Mesothelial cell of epicardium (in vitro differentiated cells): ENCODE measurements around the gene EPHB3. TPM values are rescaled to one million over a fixed set of nuclear protein-coding genes. Genes with fewer than 3 reads are reported as not detected.

ENCODE experiments used
- DNase-seq, 2 experiments: peaks; one replicate each; pipeline ENCODE4 v3.0.0; 2021; ENCODE audit warnings: low spot score in 2 of 2; ENCODE audit not compliant: unreplicated experiment in 2 of 2
- H3K27ac Mint-ChIP-seq: 2 replicates; pipeline ENCODE4 v1.8.0; 2021; ENCODE audit warnings: mixed read lengths
- H3K27me3 Mint-ChIP-seq: 2 replicates; pipeline ENCODE4 v1.8.0; 2021; ENCODE audit warnings: low read depth, mixed read lengths
- H3K36me3 Mint-ChIP-seq: 2 replicates; pipeline ENCODE4 v1.8.0; 2021; ENCODE audit warnings: mixed read lengths
- H3K4me1 Mint-ChIP-seq: 2 replicates; pipeline ENCODE4 v1.8.0; 2021; ENCODE audit warnings: mixed read lengths
- H3K4me3 Mint-ChIP-seq: 2 replicates; pipeline ENCODE4 v1.8.0; 2021; ENCODE audit warnings: mild to moderate bottlenecking, moderate library complexity, mixed read lengths
- H3K9me3 Mint-ChIP-seq: 2 replicates; pipeline ENCODE4 v1.8.0; 2021; ENCODE audit warnings: mixed read lengths
- total RNA-seq: library from RNA; stranded (reverse); gene quantifications from 3 replicates; pipeline ENCODE4 v1.2.1, GENCODE V29; 2021
- TF ChIP-seq, protein P1 (sequence below): fragments of 200-600 bp; sonication (generic); IDR thresholded peaks from one replicate; pipeline ENCODE4 v1.5.0; 2021; ENCODE audit warnings: antibody characterized with exemption; ENCODE audit not compliant: unreplicated experiment

Gene EPHB3
- total RNA-seq, 1 donor from 2014 or later: 115 TPM

GRCh38 chr3:184592371-184593219 is 31.0 kb downstream of the EPHB3 start:
- DNase-seq: peak in 1 of 2 experiments; percentile 63
- Mint-ChIP-seq H3K36me3 (no peaks in the 10 kb centered on the region), H3K27me3 (no peaks in the 10 kb centered on the region), H3K4me3 (peak overlapping the region; percentile 29), H3K27ac (peak overlapping the region; percentile 96), H3K9me3 (no peaks in the 10 kb centered on the region), H3K4me1 (peaks cover 66% of the 10 kb centered on the region)
- TF ChIP-seq, protein P1, sequence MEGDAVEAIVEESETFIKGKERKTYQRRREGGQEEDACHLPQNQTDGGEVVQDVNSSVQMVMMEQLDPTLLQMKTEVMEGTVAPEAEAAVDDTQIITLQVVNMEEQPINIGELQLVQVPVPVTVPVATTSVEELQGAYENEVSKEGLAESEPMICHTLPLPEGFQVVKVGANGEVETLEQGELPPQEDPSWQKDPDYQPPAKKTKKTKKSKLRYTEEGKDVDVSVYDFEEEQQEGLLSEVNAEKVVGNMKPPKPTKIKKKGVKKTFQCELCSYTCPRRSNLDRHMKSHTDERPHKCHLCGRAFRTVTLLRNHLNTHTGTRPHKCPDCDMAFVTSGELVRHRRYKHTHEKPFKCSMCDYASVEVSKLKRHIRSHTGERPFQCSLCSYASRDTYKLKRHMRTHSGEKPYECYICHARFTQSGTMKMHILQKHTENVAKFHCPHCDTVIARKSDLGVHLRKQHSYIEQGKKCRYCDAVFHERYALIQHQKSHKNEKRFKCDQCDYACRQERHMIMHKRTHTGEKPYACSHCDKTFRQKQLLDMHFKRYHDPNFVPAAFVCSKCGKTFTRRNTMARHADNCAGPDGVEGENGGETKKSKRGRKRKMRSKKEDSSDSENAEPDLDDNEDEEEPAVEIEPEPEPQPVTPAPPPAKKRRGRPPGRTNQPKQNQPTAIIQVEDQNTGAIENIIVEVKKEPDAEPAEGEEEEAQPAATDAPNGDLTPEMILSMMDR: no peak

DNA sequence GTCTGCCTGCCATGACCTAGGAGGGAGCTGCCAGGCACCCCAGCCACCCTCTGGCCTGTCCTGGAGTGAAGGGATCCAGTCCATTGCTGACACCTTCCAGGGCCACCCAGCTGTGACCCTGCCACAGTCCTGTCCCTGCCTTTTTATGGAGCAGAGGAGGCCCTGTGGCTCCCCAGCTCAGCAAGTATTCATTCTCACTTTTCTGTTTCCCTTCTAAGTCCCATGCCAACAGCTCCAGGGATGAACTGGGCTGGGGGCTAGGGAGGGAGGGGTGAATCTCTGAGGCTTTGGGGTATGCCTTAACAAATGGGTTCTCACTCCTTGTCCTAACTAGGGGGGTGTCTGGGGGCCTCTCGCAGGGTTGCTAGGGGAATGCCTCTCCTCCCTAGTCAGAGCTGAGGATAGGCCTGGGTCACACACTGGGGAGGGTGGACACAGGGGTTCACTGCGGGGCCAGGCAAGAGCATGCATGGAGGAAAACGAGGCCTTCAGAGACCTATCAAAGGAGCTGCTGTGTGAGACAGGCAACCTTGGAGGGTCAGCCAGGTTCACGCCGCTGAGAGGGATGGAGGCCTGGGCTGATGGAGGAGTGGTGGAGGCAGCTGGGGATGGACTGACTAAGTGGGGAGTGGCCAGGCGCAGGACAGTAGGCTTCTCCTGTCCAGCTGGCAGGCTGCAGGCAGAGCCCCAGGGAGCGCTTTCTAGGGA is 31.8 kb downstream of the EPHB3 start:
- H3K4me3 Mint-ChIP-seq: peak overlapping the region; percentile 29

DNA sequence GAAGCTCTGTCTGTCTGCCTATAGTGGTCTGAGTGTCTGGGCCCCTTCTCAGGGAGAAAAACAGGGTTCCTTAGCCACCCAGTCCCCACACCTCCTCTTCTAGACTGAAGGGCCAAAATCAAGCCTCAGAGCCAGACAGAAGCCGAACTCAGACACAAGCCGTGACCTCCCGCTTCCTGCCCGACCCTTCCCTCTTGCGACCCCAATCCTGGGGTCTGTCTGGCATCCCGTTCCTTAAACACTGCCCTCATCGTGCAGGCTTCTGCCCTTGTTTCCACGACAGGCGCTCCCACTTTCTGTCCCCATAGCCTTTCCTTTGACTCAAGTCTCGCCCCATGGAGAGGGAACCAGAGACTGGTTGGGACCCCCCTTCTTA is 32.3 kb downstream of the EPHB3 start:
- TF ChIP-seq, protein P1: no peak
- Mint-ChIP-seq H3K4me3 (no peak overlapping the region), H3K36me3 (no peaks in the 10 kb centered on the region), H3K27ac (peak overlapping the region; percentile 96), H3K4me1 (peaks cover 76% of the 10 kb centered on the region), H3K27me3 (no peaks in the 10 kb centered on the region), H3K9me3 (no peaks in the 10 kb centered on the region)
- no peak for DNase-seq

More for the DNA sequence above, 31.8 kb downstream of the EPHB3 start:
- DNase-seq: no peak
- Mint-ChIP-seq H3K4me1 (peaks cover 71% of the 10 kb centered on the region), H3K36me3 (no peaks in the 10 kb centered on the region), H3K27ac (peak overlapping the region; percentile 96), H3K27me3 (no peaks in the 10 kb centered on the region), H3K9me3 (no peaks in the 10 kb centered on the region)
- TF ChIP-seq, protein P1: no peak

DNA sequence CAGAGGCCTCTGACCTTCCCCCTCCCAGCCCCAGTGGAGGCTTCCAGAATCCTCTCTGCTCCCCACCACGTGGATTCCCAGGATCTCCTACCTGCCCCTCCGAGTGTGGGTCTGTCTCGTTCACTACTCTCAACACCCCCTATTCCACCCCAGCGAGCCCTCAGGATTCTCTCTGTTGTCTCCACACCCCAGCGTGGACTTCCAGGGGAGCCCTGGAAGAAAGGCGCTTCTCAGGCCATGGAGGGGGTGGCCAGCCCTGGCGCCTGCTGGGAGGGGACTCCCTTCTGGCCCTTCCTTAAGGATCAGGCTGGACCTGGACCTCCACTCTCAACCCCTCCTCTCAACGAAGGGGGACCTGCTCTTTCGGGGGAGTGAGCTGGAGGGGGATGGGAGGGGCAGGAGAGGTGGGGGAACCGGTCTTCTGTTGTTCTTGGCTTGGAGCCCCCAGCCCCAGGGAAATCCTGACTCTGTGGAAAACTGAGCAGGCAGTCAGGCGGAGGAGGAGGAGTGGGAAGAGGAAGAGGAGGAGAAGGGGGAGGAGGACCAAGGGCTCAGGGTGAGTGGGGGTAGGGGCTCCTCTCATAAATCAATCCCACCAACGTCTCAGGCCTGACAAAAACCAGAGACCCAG is 32.9 kb downstream of the EPHB3 start:
- Mint-ChIP-seq H3K9me3 (no peaks in the 10 kb centered on the region), H3K27me3 (no peaks in the 10 kb centered on the region), H3K36me3 (no peaks in the 10 kb centered on the region), H3K4me1 (peaks cover 79% of the 10 kb centered on the region), H3K4me3 (peak overlapping the region; percentile 21), H3K27ac (peak overlapping the region; percentile 96)
- TF ChIP-seq, protein P1: no peak
- peak in 1 of 2 experiments; percentile 58 for DNase-seq

DNA sequence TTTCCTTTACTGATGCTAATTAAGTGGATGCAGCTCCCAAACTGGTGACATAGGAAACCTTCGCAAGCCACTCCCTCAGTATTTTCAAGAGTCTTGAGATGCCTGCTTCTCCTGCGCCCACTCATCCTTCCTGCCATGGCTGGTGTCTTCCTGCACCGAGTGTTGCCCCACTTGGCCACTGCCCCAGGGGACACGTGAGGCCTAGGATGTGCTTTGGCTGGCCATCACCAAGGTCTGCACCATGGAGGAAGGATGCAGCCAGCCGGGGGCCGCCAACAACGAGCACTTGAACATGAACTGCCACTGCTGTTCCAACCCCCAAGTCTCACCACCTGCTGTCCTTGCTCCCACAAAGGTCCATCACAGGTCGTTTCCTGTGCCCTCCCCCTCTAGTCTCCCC is 34.1 kb downstream of the EPHB3 start:
- Mint-ChIP-seq H3K27me3 (no peaks in the 10 kb centered on the region), H3K27ac (peak overlapping the region; percentile 96), H3K36me3 (no peaks in the 10 kb centered on the region), H3K4me3 (no peak overlapping the region), H3K9me3 (no peaks in the 10 kb centered on the region), H3K4me1 (peaks cover 83% of the 10 kb centered on the region)
- DNase-seq: no peak
- TF ChIP-seq, protein P1: no peak
